ENCODE results near the gene BET1L.

- TF ChIP-seq EZH2 (IDR thresholded peaks at IDR 0.05; ENCODE audit: insufficient read depth, poor library complexity, severe bottlenecking), result no peak
- TF ChIP-seq EZH2phosphoT487 (IDR thresholded peaks at IDR 0.05; ENCODE audit: insufficient read depth, low read depth), result no peak
Observed at GRCh38 chr11:206002-206384, 1.2 kb downstream of the BET1L start.

Data from GM23248 (cell line).